Right lobe of liver (tissue), 4 donors: Measurements from ENCODE around the gene CCT6A.
A peak's percentile ranks its signal among the peaks of the same experiment; 100 is the strongest.

Experiments
- POLR2A ChIP-seq: fragments of 450-650 bp; IDR thresholded peaks from one replicate; pipeline ENCODE4 v1.6.1; 2017; ENCODE audit warnings: antibody characterized with exemption, mild to moderate bottlenecking
- TF ChIP-seq, protein P1 (sequence below), 4 donors: fragments of 200-600 bp in 3 of 4; fragments of 450-650 bp in 1 of 4; IDR thresholded peaks; one replicate each; pipeline versions ENCODE4 v1.5.1 to v1.8.0; 2016 to 2022; ENCODE audit warnings: antibody characterized with exemption in 4 of 4, mild to moderate bottlenecking in 2 of 4
- donor health status: DM: no; HTN: no; CAD: no.
- donor health status: DM: no; HTN: no; CAD: no.
- donor health status: DM: no; HTN: yes; CAD: no.

DNA sequence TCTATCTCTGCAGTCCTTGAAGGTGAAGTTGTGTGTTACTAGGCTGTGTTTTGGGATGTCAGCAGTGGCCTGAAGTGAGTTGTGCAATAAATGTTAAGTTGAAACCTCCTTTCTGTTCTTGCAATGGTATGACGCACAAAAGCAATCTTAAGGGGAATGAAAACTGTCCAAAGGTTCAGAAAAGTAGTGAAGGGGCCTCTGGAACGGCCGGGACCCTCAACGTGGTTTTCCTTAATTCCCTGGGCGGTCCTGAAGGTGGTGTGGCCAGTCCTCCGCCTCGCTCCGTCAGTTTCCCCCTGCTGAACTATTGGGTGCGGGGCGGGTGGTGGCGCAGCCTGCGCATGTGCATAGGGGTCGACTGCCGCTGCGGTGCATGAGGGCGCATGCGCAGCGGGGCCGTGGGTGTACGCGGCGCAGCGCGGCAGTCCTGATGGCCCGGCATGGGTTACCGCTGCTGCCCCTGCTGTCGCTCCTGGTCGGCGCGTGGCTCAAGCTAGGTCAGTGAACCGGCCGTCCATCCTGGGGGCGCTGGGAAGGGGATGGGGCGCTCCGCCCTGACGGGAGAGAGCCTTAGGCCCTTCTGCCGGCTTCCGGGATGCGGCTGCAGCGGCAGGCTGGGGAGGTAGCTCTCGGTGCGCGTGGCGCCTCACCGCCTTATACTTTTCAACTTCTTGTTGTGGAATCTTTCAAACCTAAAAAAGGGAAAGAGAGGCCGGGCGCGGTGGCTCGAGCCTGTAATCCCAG lies 12.5 kb downstream of the CCT6A start, which contains the start of gene SUMF2:
- TF ChIP-seq POLR2A: peak; percentile 87
- TF ChIP-seq, protein P1, sequence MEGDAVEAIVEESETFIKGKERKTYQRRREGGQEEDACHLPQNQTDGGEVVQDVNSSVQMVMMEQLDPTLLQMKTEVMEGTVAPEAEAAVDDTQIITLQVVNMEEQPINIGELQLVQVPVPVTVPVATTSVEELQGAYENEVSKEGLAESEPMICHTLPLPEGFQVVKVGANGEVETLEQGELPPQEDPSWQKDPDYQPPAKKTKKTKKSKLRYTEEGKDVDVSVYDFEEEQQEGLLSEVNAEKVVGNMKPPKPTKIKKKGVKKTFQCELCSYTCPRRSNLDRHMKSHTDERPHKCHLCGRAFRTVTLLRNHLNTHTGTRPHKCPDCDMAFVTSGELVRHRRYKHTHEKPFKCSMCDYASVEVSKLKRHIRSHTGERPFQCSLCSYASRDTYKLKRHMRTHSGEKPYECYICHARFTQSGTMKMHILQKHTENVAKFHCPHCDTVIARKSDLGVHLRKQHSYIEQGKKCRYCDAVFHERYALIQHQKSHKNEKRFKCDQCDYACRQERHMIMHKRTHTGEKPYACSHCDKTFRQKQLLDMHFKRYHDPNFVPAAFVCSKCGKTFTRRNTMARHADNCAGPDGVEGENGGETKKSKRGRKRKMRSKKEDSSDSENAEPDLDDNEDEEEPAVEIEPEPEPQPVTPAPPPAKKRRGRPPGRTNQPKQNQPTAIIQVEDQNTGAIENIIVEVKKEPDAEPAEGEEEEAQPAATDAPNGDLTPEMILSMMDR (IDR thresholded peaks at IDR 0.05): peak in 2 of 4 donors; percentile 16 to 22
